HG02970 (cell line): ENCODE data around the gene CDON.
"Not testable (repeated sequence)": the region's sequence is repeated elsewhere in the genome, so short reads cannot be mapped to it uniquely, and the experiment has no call there.

Source experiments
- ATAC-seq: cut with Tn5 transposase; IDR thresholded peaks from one replicate; pipeline ENCODE4 v1.9.1; 2021; ENCODE audit warnings: mild to moderate bottlenecking, moderate library complexity, moderate number of reproducible peaks; ENCODE audit not compliant: unreplicated experiment, low FRiP score

The CDON gene

GRCh38 chr11:125999234-125999880 lies 63.3 kb downstream of the CDON start:
- no peak for ATAC-seq

- no peak for ATAC-seq
Measured at GRCh38 chr11:125998267-125998666, 64.4 kb downstream of the CDON start.

- no peak for ATAC-seq
Measured at GRCh38 chr11:125995313-125995712, 67.4 kb downstream of the CDON start.

- ATAC-seq: no peak
Measured at GRCh38 chr11:125994509-125994908, 68.2 kb downstream of the CDON start.

- no peak for ATAC-seq
Measured at GRCh38 chr11:125992893-125993292, 69.8 kb downstream of the CDON start.

- no peak for ATAC-seq
Measured at GRCh38 chr11:125990244-125990643, 72.4 kb downstream of the CDON start.

- no peak for ATAC-seq
Measured at GRCh38 chr11:125987066-125987641, 75.5 kb downstream of the CDON start.

- not testable (repeated sequence) for ATAC-seq
Measured at GRCh38 chr11:125985956-125986355, 76.7 kb downstream of the CDON start.

- no peak for ATAC-seq
Measured at GRCh38 chr11:125982348-125982730, 80.3 kb downstream of the CDON start.

GRCh38 chr11:125980436-125980835 lies 82.2 kb downstream of the CDON start:
- ATAC-seq: no peak

- no peak for ATAC-seq
Measured at GRCh38 chr11:125979511-125979910, 83.2 kb downstream of the CDON start.

GRCh38 chr11:125978778-125979407 lies 83.8 kb downstream of the CDON start:
- no peak for ATAC-seq

- ATAC-seq: no peak
Measured at GRCh38 chr11:125978181-125978716, 84.4 kb downstream of the CDON start.

GRCh38 chr11:125977333-125977732 lies 85.3 kb downstream of the CDON start:
- no peak for ATAC-seq

- ATAC-seq: no peak
Measured at GRCh38 chr11:125976156-125976555, 86.5 kb downstream of the CDON start.

- no peak for ATAC-seq
Measured at GRCh38 chr11:125975634-125976033, 87.0 kb downstream of the CDON start.

- ATAC-seq: no peak
Measured at GRCh38 chr11:125974284-125974683, 88.4 kb downstream of the CDON start.

- no peak for ATAC-seq
Measured at GRCh38 chr11:125971618-125972017, 91.0 kb downstream of the CDON start.

GRCh38 chr11:125968354-125968753 lies 94.3 kb downstream of the CDON start:
- ATAC-seq: no peak

- no peak for ATAC-seq
Measured at GRCh38 chr11:125967515-125967914, 95.2 kb downstream of the CDON start.

- no peak for ATAC-seq
Measured at GRCh38 chr11:125960771-125961170, 101.9 kb downstream of the CDON start.

GRCh38 chr11:125959931-125960330 lies 102.7 kb downstream of the CDON start:
- no peak for ATAC-seq
